Astrocyte of the spinal cord (primary cell): ENCODE data around the gene ZMIZ1.

ENCODE experiments used
- DNase-seq: peaks from one replicate; pipeline ENCODE4 v3.0.0; 2011; ENCODE audit warnings: low read depth, low spot score
- H3K4me3 ChIP-seq: 2 replicates; pipeline ENCODE4 v1.5.1; 2011; ENCODE audit warnings: low read depth, mild to moderate bottlenecking, low read length, moderate library complexity
- in situ Hi-C: cut with HindIII; loops from 2 replicates; pipeline ENCODE4 v1.10.0; 2017; ENCODE audit warnings: low sequenced_read_pairs
- TF ChIP-seq, protein P1 (sequence below): IDR thresholded peaks from 2 replicates; pipeline ENCODE4 v1.5.1; 2012; ENCODE audit warnings: low read depth, mild to moderate bottlenecking, low read length, inconsistent platforms

ZMIZ1 gene

DNA sequence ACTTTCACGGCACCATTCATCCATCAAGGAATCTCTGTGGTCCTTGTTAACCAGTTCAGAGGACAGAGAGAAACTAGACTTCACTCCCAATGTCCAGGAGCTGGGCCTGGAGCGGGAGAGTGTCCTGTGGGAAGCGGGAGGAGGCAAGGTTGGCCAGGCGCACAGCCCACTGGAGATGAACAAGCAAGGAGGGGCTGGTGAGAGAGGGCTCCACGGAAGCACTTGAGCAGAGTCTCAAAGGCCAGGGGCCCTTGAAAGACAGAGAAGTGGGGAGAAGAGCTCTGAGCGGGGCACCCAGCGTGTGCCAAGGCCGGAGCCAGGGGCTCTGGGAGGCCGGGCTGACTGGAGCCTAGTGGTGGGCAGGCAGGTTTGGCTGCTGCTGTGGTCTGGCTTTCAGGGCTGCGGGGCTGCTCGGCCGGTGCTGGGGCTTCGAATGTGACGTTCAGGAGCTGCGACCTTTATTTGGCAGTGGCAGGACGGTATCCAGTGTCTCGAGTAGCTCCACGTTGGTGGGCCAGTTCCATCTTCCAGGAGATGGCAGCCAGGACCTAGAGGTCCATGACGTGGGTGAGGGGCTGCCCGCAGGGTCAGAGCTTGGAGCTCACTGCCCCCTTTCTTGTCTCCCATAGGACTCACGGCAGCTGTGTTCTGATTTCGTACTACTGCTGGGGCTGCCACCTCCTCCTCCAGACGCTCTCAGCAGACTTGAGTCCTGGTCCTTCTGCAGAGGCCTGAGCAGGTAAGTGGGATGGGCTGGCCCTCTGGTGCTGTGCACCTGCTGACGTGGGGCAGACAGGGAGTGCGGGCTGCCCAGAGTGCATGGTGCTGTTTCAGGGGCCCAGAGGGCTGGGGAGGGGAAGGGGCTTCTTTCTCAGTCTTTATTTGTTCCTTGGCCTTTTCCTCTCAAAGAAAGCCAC, 49.8 kb downstream of the ZMIZ1 start:
- no peak for DNase-seq
- in situ Hi-C loops, result no loop called here
- H3K4me3 ChIP-seq, result no peak overlapping the region
- TF ChIP-seq, protein P1, sequence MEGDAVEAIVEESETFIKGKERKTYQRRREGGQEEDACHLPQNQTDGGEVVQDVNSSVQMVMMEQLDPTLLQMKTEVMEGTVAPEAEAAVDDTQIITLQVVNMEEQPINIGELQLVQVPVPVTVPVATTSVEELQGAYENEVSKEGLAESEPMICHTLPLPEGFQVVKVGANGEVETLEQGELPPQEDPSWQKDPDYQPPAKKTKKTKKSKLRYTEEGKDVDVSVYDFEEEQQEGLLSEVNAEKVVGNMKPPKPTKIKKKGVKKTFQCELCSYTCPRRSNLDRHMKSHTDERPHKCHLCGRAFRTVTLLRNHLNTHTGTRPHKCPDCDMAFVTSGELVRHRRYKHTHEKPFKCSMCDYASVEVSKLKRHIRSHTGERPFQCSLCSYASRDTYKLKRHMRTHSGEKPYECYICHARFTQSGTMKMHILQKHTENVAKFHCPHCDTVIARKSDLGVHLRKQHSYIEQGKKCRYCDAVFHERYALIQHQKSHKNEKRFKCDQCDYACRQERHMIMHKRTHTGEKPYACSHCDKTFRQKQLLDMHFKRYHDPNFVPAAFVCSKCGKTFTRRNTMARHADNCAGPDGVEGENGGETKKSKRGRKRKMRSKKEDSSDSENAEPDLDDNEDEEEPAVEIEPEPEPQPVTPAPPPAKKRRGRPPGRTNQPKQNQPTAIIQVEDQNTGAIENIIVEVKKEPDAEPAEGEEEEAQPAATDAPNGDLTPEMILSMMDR, result no peak

DNA sequence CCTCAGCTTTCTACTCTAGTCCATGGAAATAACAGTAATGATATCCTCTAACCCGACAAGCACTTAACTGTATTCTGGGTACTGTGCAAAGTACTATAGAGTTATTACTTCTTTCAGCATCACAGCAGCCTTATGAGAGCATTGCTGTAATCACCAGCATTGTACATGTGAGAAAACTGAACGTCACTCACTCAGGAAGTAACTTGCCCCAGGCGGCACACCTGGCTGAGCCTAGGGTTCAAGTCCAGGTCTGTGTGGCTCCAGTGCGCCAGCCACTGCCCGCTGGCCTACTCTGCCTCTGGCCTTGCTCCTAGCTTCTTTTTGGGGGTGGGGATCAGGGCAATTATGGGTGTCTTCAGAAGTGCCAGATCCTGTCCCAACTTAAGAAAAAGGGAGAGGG, 50.5 kb downstream of the ZMIZ1 start:
- in situ Hi-C loops, result no loop called here
- no peak for DNase-seq
- no peak overlapping the region for H3K4me3 ChIP-seq
- TF ChIP-seq, protein P1, result no peak

DNA sequence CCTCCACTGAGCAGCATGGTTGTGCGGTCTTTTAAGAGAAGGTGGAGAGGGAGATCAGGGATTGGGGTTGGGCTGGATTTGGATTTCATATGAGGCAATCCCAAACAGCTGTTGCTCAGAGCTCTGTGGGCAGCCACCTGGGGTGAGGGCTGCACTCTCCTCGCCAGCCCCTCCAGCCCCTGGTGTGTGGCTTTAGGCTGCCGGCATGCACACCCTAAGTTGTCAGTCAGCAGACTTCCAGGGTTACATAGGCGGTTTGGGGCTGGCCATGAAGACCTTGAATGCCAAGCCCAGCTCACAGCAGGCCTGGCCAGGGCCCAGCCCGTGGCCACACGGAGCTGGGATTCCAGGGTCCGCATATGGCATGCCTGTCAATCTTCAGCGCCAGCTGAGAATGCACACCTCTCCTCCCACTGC, 54.8 kb downstream of the ZMIZ1 start:
- DNase-seq, result peak; percentile 81
- TF ChIP-seq, protein P1, result no peak
- in situ Hi-C loops, result no loop called here
- H3K4me3 ChIP-seq, result no peak overlapping the region

DNA sequence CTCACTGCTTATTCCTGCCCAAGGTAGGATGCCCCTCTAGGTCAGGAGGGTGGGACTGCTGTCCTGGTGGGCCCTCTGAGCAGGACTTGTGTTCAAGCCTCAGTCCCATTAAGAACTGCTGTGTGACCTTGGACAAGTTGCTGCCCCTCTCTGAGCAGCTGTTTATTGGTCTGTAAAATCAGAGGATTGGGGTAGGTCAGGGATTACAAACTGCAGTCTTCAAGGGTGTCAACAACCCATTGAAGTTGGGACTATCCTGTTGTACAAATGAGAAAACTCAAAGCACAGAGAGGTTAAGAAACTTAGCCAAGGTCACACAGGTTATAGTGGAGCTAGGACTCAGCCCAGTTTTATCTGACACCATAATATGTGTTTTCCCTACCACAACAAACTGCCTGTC, 55.3 kb downstream of the ZMIZ1 start:
- in situ Hi-C loops, result no loop called here
- TF ChIP-seq, protein P1, result no peak
- H3K4me3 ChIP-seq, result no peak overlapping the region
- no peak for DNase-seq

DNA sequence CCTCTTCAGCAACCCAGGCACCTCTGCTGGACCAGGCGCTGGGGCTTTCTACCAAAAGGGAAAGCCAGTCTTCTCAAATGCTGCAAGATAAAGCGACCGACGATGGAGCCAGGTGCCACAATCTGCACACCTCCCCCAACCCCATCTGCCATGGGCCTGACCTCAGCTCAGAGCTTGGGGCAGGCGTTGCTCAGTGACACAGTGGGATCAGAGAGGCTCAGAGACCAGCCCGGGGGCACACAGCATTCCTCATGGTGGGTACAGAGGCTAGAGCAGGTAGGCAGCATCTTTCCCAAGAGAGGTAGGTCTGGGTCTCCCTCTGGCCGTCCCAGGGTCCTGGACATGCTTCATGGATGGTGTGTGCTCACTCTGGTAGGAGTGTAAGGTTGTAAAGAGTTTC, 56.3 kb downstream of the ZMIZ1 start:
- in situ Hi-C loops, result no loop called here
- DNase-seq, result no peak
- no peak overlapping the region for H3K4me3 ChIP-seq
- TF ChIP-seq, protein P1, result no peak

DNA sequence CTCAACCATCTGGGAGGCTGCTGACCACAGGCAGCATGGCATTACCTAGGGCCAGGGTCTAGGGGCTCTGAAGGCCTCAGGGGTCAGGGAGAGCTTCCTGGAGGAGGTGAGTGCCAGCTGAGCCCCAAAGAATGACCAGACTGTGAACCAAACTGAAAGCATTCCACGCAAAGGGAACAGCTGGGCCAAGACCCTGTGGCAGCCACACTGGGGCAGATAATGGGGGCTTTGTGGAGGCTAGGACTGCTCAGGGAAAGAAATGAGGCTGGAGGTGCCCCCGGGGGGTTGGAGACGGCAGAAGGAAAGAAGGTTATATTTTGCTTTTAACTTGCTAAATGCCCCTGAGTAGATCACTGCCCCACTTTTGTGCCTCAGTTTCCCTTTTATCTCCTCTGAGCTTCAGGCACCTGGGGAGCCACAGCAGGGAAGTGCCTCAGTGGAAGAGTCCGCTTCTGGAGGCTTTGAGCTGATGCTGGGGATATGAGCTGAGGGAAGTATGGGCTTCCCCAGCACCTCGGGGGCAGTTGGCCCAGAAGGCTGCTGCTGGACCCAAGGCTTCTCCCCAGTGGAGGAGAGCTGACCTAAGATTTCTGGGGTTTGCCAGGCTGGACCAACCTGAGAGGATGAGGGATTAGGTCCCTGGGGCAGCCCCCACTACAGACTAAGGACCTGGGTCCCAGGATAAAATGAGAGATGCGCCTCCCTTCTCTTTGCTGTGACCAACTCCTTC, 57.8 kb downstream of the ZMIZ1 start:
- TF ChIP-seq, protein P1, result no peak
- H3K4me3 ChIP-seq, result no peak overlapping the region
- in situ Hi-C loops, result no loop called here
- no peak for DNase-seq
